ENCODE measurements around the gene SMURF2. TPM values are rescaled to one million over a fixed set of nuclear protein-coding genes. Genes with fewer than 3 reads are reported as not detected.

SMURF2 gene
- polyA plus RNA-seq, 1 donor = 19.8 TPM

- no peak for DNase-seq (ENCODE audit: low read depth)
Observed at GRCh38 chr17:64504769-64505339, 157.3 kb downstream of the SMURF2 start.

- DNase-seq (ENCODE audit: low read depth) = no peak
Observed at GRCh38 chr17:64503821-64504768, 158.0 kb downstream of the SMURF2 start.

GRCh38 chr17:64503341-64503740 is 158.8 kb downstream of the SMURF2 start:
- no peak for DNase-seq (ENCODE audit: low read depth)

- DNase-seq (ENCODE audit: low read depth) = no peak
Observed at GRCh38 chr17:64502809-64503208, 159.3 kb downstream of the SMURF2 start.

- DNase-seq (ENCODE audit: low read depth) = no peak
Observed at GRCh38 chr17:64502021-64502420, 160.1 kb downstream of the SMURF2 start.

GRCh38 chr17:64500862-64501765 is 161.0 kb downstream of the SMURF2 start:
- DNase-seq (ENCODE audit: low read depth) = no peak

- no peak for DNase-seq (ENCODE audit: low read depth)
Observed at GRCh38 chr17:64500487-64500859, 161.6 kb downstream of the SMURF2 start.

- DNase-seq (ENCODE audit: low read depth) = no peak
Observed at GRCh38 chr17:64499805-64500486, 162.2 kb downstream of the SMURF2 start.

GRCh38 chr17:64498308-64499203 is 163.6 kb downstream of the SMURF2 start:
- DNase-seq (ENCODE audit: low read depth) = no peak

GRCh38 chr17:64497565-64498035 is 164.5 kb downstream of the SMURF2 start:
- no peak for DNase-seq (ENCODE audit: low read depth)

- peak; percentile 80 for DNase-seq (ENCODE audit: low read depth)
Observed at GRCh38 chr17:64496786-64497564, 165.1 kb downstream of the SMURF2 start, which contains the start of gene POLG2. Gene POLG2 (minus strand): TSS chr17:64497054. CDS start chr17:64496968, 86 bp downstream.

- no peak for DNase-seq (ENCODE audit: low read depth)
Observed at GRCh38 chr17:64496348-64496785, 165.7 kb downstream of the SMURF2 start.

Other genes starting within 250 kb of the SMURF2 start
- 7.0 TPM for gene MILR1, start 213.2 kb downstream of the SMURF2 start, polyA plus RNA-seq (ENCODE audit: insufficient read length)
- gene POLG2, start 165.3 kb downstream of the SMURF2 start, polyA plus RNA-seq (ENCODE audit: insufficient read length) = 26.6 TPM
- 394 TPM for gene DDX5, start 156.0 kb downstream of the SMURF2 start, polyA plus RNA-seq (ENCODE audit: insufficient read length)
- gene CEP95, start 155.3 kb downstream of the SMURF2 start, polyA plus RNA-seq (ENCODE audit: insufficient read length) = 59.3 TPM

All from forelimb muscle (tissue), 1 donor.